NB4 (cell line): Measurements from ENCODE around the gene SNRPB2.

ENCODE experiments used
- DNase-seq: peaks from one replicate; pipeline ENCODE4 v3.0.0; 2010; ENCODE audit warnings: low read depth
- H3K4me3 ChIP-seq: one replicate; pipeline ENCODE4 v1.5.1; 2011; ENCODE audit warnings: mild to moderate bottlenecking, low read depth, low read length, moderate library complexity
- CTCF ChIP-seq: IDR thresholded peaks from one replicate; pipeline ENCODE4 v1.5.1; 2012; ENCODE audit warnings: low read depth, low read length
- MYC ChIP-seq: IDR thresholded peaks from 2 replicates; pipeline ENCODE4 v1.6.1; 2011; ENCODE audit warnings: low read depth, low read length
- POLR2A ChIP-seq: IDR thresholded peaks from 2 replicates; pipeline ENCODE4 v1.6.1; 2011; ENCODE audit warnings: mild to moderate bottlenecking; ENCODE audit not compliant: insufficient read length; ENCODE audit errors: extremely low read depth
- TF ChIP-seq, protein P1 (sequence below): IDR thresholded peaks from 2 replicates; pipeline ENCODE4 v1.6.1; 2011; ENCODE audit warnings: low read depth, low read length

Gene SNRPB2

DNA sequence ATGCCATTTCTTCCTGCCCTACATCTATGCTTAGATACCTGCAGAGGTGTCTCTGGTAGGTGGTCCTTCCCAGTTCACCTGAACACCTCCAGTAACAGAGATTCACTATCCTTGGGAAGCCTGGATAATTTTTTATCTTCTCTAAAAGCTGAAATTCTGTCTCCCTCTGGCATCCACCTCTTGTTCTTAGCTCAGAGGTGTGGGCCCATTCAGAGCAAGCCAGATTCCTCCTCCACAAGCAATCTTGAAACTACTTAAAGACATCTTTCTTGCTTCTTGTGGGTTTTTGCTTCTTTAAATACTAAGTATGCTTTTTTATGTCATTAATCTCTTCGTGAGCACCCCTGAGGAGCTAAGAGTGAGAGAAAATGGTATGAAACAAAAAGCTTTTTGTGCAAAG lies 10.4 kb upstream of the SNRPB2 start:
- DNase-seq = no peak
- no peak overlapping the region for H3K4me3 ChIP-seq
- no peak for TF ChIP-seq MYC
- TF ChIP-seq, protein P1, sequence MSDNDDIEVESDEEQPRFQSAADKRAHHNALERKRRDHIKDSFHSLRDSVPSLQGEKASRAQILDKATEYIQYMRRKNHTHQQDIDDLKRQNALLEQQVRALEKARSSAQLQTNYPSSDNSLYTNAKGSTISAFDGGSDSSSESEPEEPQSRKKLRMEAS = no peak
- TF ChIP-seq POLR2A = no peak
- no peak for TF ChIP-seq CTCF

- no peak for DNase-seq
- TF ChIP-seq MYC (no peak), POLR2A (no peak), CTCF (no peak)
- TF ChIP-seq, protein P1 = no peak
- peak overlapping the region; percentile 95 for H3K4me3 ChIP-seq
Measured at GRCh38 chr20:16729080-16729479, 746 bp upstream of the SNRPB2 start.

DNA sequence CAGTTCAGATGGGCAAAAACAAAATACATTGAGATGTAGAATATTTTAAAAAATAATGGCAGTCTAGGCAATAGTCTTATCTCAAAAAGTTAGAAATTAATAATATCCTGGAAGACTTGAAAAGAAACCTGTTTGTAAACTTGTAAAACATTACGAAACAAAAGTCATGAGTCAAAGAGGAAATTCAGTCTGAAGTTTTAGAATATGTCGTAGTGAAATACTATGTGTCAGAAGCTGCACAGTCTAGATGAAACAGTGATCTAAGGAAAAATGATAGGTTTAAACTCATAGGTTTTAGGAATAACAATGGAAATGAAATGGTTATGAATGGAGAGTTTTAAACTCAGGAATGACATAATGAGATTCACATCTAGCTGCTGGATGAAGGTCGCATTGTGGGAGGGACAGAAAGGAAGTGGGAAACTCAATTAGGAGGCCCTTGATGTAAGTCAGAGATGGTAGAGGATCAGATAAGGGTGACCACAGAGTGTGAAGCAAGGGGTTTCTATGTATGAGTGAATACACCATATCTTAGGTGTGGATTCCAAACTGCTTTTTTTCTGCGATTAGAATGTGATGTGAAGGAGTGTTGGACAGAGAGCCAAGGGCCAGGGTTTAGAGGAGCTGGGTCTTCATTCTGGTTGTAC lies 2.8 kb downstream of the SNRPB2 start:
- DNase-seq = peak; percentile 89

GRCh38 chr20:16740365-16741072 lies 10.7 kb downstream of the SNRPB2 start:
- H3K4me3 ChIP-seq = no peak overlapping the region
- DNase-seq = no peak
- TF ChIP-seq MYC = no peak
- no peak for TF ChIP-seq POLR2A
- TF ChIP-seq CTCF = no peak
- TF ChIP-seq, protein P1 = no peak

More for the DNA sequence above, 2.8 kb downstream of the SNRPB2 start:
- H3K4me3 ChIP-seq = peak overlapping the region; percentile 17
- TF ChIP-seq POLR2A = no peak
- TF ChIP-seq, protein P1 = 0 out of 2 replicates have a peak, but pooled peaks have one; percentile 13

DNA sequence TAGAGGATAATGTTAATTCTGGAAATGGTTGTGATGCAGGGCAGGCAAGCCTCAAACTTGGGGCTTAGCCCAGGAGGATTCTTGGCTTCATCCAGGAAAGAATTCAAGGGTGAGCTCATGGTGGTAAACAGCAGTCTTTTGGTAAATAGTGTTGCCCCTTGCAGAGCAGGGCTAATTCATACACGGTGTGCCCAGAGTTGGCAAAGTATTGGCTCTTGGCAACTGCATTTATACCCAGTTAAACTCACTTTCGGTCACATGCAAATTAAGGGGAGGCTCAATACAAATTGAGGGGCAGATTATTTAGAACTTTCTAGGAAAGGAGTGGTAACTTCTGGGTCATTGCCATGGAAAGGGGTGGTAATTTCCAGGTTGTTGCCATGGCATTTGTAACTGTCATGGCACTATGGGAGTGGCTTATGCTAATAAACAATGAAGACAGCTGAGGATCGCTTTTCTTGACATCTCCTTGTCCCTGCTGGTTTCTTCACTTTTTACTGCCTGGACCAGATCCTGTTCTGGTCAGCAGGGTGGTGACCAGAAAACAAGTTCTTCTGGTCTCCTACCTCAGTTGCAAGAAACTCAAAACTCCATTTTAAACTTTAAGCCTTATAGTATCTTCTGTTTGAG lies 14.5 kb downstream of the SNRPB2 start:
- DNase-seq = no peak
- H3K4me3 ChIP-seq = no peak overlapping the region
- TF ChIP-seq, protein P1 = no peak
- TF ChIP-seq MYC (no peak), CTCF (no peak), POLR2A (no peak)

DNA sequence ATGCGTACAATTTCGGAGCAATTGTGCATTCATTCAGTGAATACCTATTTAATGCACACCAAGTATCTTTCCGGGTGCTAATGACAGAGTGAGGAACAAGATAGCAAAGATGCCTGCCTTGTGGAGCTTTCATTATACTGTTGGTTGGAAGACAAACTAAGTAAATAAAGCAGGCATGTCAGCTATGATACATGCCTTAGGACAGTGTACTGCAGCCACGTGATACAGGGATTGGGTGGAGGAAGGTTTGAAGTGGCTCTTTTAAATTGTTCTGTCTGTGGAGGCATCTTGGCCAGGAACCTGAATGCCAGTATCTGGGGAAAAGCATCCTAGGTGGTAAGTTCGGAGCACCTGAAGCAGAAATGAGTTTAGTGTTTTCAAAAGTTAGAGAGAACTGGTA lies 15.4 kb downstream of the SNRPB2 start:
- H3K4me3 ChIP-seq = no peak overlapping the region
- no peak for DNase-seq
- TF ChIP-seq POLR2A (no peak), CTCF (no peak), MYC (no peak)
- TF ChIP-seq, protein P1 = no peak
